GM18870 (cell line): ENCODE measurements around the gene CAVIN2.
A peak's percentile ranks its signal among the peaks of the same experiment; 100 is the strongest.
"Not testable (repeated sequence)": the region's sequence is repeated elsewhere in the genome, so short reads cannot be mapped to it uniquely, and the experiment has no call there.

Source experiments
- ATAC-seq: cut with Tn5 transposase; IDR thresholded peaks from one replicate; pipeline ENCODE4 v1.9.1; 2021; ENCODE audit warnings: moderate library complexity; ENCODE audit not compliant: unreplicated experiment

The CAVIN2 gene

GRCh38 chr2:191802180-191802579 lies 44.7 kb downstream of the CAVIN2 start:
- ATAC-seq, result no peak

- no peak for ATAC-seq
Measured at GRCh38 chr2:191800874-191801273, 46.0 kb downstream of the CAVIN2 start.

- ATAC-seq, result no peak
Measured at GRCh38 chr2:191799526-191799925, 47.4 kb downstream of the CAVIN2 start.

- no peak for ATAC-seq
Measured at GRCh38 chr2:191797942-191798876, 48.7 kb downstream of the CAVIN2 start.

DNA sequence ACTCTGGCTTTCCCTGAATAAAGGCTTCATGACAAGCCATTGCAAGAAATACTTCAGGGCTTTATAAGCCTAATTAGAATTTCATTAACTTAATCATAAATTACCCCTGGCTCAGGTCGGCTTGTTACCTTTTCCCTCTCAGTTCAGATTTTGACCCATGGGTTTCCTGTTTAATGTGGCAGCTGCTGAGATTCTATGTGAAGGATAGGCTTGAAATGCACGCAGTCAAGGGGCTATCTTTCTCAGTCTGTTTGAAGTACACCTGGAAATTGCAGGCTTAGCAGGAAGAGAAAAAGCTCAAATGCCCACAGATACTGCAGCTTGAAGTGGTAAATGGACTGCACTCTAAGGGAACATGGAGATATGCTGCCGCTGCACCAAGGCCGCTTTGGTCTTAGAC lies 49.4 kb downstream of the CAVIN2 start:
- ATAC-seq, result no peak

DNA sequence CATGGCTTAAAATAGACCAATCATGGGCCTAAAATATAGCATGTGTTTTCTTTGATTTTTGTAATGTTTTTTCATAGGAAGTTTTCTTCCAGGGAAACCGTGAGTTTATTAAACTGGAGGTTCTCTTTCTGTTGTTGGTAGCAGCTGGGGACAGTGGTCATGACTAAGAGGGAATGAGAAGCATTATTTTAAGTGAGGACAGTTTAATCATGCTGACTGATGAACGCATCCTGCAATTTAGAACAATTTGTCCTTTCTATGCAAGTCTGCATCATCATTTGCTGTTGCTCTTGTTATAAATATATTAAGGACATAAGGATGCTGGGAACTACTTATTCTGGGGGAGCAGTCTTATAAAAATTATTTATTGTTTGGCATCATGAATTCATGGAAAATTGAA lies 51.2 kb downstream of the CAVIN2 start:
- ATAC-seq, result no peak

DNA sequence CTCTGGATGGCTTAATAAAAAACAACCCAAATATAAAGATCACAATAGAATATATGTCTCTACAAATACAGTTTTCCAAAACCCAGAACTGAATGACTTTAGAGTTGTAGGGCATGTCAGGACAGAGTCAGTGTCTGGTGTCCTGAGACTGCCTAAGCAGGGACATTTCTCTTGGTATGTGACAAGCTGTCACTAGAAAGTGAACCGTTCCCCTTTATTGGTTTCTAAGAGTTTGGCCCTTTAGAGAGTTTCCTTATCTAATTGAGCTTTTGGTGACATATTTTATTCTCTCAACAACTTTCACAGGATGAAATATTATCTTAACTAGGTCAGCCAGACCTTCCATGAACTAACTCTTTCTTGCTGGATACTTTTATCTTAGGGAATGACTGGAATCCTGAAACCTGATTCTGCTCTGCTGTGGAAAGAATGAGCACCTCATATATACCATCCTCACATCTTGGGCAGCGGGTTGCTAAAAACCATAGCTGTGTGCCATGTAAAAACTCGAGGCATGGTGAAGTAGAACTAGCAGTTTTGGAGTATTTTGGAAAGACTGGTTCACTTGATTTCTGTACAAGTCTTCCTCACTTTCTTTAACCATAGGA lies 54.8 kb downstream of the CAVIN2 start:
- peak; percentile 42 for ATAC-seq

- ATAC-seq, result no peak
Measured at GRCh38 chr2:191790737-191791136, 56.2 kb downstream of the CAVIN2 start.

DNA sequence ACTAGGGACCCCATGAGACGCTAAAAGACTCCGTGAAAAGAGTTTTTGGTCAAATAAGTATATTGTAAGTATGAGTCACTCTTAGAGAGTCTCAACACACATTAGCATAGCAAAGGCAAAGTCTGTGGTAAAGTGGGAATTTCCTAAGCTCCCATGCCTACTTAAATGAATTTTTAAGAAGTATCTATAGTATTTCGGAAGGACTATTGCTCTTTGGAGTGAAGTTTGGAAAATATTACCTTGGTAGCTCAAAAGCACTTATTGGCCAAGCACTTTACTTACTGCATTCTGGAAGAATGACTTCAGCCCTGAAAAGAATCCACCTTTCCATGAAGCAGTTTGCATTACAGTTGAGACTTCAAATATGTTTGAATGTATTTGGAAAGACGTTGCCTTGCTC lies 57.1 kb downstream of the CAVIN2 start:
- ATAC-seq, result no peak

GRCh38 chr2:191786694-191787093 lies 60.2 kb downstream of the CAVIN2 start:
- no peak for ATAC-seq

DNA sequence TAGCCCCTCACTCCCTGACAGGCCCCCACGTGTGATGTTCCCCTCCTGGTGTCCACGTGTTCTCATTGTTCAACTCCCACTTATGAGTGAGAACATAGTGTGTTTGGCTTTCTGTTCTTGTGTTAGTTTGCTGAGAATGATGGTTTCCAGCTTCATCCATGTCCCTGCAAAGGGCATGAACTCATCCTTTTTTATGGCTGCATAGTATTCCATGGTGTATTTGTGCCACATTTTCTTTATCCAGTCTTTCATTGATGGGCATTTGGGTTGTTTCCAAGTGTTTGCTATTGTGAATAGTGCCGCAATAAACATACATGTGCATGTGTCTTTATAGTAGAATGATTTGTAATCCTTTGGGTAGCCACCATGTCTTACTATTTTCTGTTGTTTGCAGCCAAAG lies 61.2 kb downstream of the CAVIN2 start:
- ATAC-seq, result not testable (repeated sequence)
